ENCODE results near the gene PHF14. TPM values are rescaled to one million over a fixed set of nuclear protein-coding genes. Genes with fewer than 3 reads are reported as not detected.

PHF14 gene
- total RNA-seq, 2 donors from 2014 or later, result 52.0 to 53.1 TPM

DNA sequence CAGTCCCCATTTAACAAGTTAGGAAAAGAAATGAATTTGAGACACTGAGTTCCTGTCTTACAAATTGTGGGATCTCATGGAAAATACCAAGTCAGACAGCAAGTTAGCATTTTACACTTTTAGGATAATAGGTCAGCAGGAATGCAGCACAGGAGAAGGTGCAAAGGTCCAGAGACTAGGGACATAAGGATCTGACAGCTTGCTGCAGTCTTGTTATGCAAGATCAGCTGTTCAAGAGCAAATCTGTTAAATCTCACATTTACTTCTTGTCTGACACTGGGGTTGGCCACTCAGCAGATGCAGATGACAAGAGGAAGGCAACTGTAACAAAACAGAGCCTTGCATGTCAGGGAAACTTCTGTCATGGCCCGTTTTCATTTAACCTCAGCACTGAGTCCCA is 239.6 kb downstream of the PHF14 start:
- no peak overlapping the region for H3K27ac ChIP-seq (ENCODE audit: low read depth, low read length)
- TF ChIP-seq, protein P1, sequence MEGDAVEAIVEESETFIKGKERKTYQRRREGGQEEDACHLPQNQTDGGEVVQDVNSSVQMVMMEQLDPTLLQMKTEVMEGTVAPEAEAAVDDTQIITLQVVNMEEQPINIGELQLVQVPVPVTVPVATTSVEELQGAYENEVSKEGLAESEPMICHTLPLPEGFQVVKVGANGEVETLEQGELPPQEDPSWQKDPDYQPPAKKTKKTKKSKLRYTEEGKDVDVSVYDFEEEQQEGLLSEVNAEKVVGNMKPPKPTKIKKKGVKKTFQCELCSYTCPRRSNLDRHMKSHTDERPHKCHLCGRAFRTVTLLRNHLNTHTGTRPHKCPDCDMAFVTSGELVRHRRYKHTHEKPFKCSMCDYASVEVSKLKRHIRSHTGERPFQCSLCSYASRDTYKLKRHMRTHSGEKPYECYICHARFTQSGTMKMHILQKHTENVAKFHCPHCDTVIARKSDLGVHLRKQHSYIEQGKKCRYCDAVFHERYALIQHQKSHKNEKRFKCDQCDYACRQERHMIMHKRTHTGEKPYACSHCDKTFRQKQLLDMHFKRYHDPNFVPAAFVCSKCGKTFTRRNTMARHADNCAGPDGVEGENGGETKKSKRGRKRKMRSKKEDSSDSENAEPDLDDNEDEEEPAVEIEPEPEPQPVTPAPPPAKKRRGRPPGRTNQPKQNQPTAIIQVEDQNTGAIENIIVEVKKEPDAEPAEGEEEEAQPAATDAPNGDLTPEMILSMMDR (conservative IDR thresholded peaks at IDR 0.05), result no peak
- H3K27ac Mint-ChIP-seq, result no peak overlapping the region
- DNase-seq, result no peak
- 43 to 71% methylated on average over 1 of the region's 1 CpG for WGBS, 2 experiments (ENCODE audit: insufficient coverage in 1 of 2, insufficient read length in 1 of 2)
- no peak overlapping the region for H3K4me3 Mint-ChIP-seq
- H3K4me1 Mint-ChIP-seq, result no peaks in the 10 kb centered on the region
- no peaks in the 10 kb centered on the region for H3K36me3 ChIP-seq (ENCODE audit: control insufficient read depth, insufficient read depth, low read length)
- no peak overlapping the region for H3K9ac ChIP-seq (ENCODE audit: extremely low read depth, low read length, poor library complexity, severe bottlenecking)
- no peaks in the 10 kb centered on the region for H3K4me1 ChIP-seq (ENCODE audit: control insufficient read depth, insufficient read depth, low read length)
- no peaks in the 10 kb centered on the region for H3K27me3 Mint-ChIP-seq (ENCODE audit: insufficient read depth)
- H3K36me3 Mint-ChIP-seq (ENCODE audit: low read depth), result no peaks in the 10 kb centered on the region
- H3K4me3 ChIP-seq (ENCODE audit: low read length), result no peak overlapping the region
- H3K27me3 ChIP-seq (ENCODE audit: control insufficient read depth, insufficient read depth, low read length, poor library complexity, severe bottlenecking), result no peaks in the 10 kb centered on the region
- H3K9me3 ChIP-seq (ENCODE audit: control insufficient read depth, low read length), result no peaks in the 10 kb centered on the region
- H3K9me3 Mint-ChIP-seq, result no peaks in the 10 kb centered on the region

DNA sequence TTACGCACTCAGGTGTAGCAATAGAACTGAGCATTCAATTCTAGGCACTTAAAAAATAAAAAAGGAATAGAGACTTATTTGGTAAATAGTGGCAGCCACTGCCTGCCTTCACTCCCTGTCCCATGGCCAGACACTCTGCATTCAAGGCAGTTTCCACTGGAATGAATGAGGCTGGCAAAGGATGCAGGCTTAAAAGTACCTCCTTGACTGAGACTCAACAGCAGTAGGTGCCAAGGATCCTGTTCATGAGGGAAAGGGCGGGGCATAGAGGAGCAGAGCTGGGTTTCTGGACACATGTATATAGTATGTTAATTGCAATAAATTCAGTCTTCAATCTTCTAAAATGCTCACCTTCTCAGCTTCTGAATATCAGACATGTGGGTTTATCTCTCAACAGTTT is 242.6 kb downstream of the PHF14 start:
- Histone ChIP-seq H3K36me3 (ENCODE audit: control insufficient read depth, insufficient read depth, low read length) (no peaks in the 10 kb centered on the region), H3K4me1 (ENCODE audit: control insufficient read depth, insufficient read depth, low read length) (no peaks in the 10 kb centered on the region), H3K27me3 (ENCODE audit: control insufficient read depth, insufficient read depth, low read length, poor library complexity, severe bottlenecking) (no peaks in the 10 kb centered on the region), H3K9me3 (ENCODE audit: control insufficient read depth, low read length) (peaks cover 13% of the 10 kb centered on the region), H3K27ac (ENCODE audit: low read depth, low read length) (no peak overlapping the region), H3K9ac (ENCODE audit: extremely low read depth, low read length, poor library complexity, severe bottlenecking) (no peak overlapping the region), H3K4me3 (ENCODE audit: low read length) (no peak overlapping the region)
- H3K4me1 Mint-ChIP-seq, result no peaks in the 10 kb centered on the region
- DNase-seq, result no peak
- peaks cover 5% of the 10 kb centered on the region for H3K9me3 Mint-ChIP-seq
- TF ChIP-seq, protein P1 (conservative IDR thresholded peaks at IDR 0.05), result no peak
- H3K27me3 Mint-ChIP-seq (ENCODE audit: insufficient read depth), result no peaks in the 10 kb centered on the region
- H3K4me3 Mint-ChIP-seq, result no peak overlapping the region
- peaks cover 5% of the 10 kb centered on the region for H3K36me3 Mint-ChIP-seq (ENCODE audit: low read depth)
- WGBS, 2 experiments (ENCODE audit: insufficient coverage in 1 of 2, insufficient read length in 1 of 2), result 94 to 100% methylated on average over 1 to 2 of the region's 2 CpGs
- H3K27ac Mint-ChIP-seq, result no peak overlapping the region

DNA sequence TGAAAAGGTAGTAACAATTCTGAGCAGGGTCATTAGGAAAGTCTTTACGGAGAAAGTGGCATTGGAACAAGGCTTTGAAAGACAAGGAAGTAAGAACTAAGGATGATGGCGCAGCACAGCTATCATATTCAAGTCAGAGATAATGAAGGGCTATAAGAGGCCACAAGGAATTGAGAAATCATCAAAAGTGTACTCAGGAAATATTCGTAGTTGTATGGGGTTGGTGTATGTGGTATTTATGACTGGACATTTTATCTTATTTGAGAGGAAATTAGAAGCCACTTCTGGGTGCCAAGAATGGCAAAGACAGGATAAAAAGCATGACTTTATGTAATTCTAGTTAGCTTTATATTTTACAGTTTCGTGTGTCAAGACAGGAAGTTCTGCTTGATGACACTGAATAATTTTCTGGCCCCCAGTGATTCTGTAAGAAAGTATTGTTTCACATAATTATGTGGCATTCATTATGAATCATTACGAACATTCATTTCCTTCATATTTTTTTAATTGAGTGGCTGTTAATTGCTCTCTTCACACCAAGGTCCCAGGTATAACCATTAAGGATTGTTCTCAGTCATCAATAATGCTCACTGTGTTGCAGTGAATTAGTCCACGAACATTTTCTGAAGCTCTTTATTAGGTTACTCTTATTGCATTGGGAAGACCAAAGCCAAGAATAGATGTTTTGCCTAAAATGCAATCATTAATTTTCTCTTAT is 244.3 kb downstream of the PHF14 start:
- Histone ChIP-seq H3K27ac (ENCODE audit: low read depth, low read length) (no peak overlapping the region), H3K27me3 (ENCODE audit: control insufficient read depth, insufficient read depth, low read length, poor library complexity, severe bottlenecking) (no peaks in the 10 kb centered on the region), H3K9me3 (ENCODE audit: control insufficient read depth, low read length) (peaks cover 13% of the 10 kb centered on the region), H3K4me3 (ENCODE audit: low read length) (no peak overlapping the region), H3K9ac (ENCODE audit: extremely low read depth, low read length, poor library complexity, severe bottlenecking) (no peak overlapping the region), H3K36me3 (ENCODE audit: control insufficient read depth, insufficient read depth, low read length) (no peaks in the 10 kb centered on the region), H3K4me1 (ENCODE audit: control insufficient read depth, insufficient read depth, low read length) (no peaks in the 10 kb centered on the region)
- Mint-ChIP-seq H3K27ac (no peak overlapping the region), H3K27me3 (ENCODE audit: insufficient read depth) (no peaks in the 10 kb centered on the region), H3K9me3 (peaks cover 5% of the 10 kb centered on the region), H3K4me3 (no peak overlapping the region), H3K4me1 (no peaks in the 10 kb centered on the region), H3K36me3 (ENCODE audit: low read depth) (peaks cover 5% of the 10 kb centered on the region)
- TF ChIP-seq, protein P1 (conservative IDR thresholded peaks at IDR 0.05), result no peak
- WGBS, 2 experiments (ENCODE audit: insufficient coverage in 1 of 2, insufficient read length in 1 of 2), result 93 to 98% methylated on average over 6 of the region's 6 CpGs
- no peak for DNase-seq
